NCI-H146 treated with DMSO at 0.1 percent for 48 hours (cell line): ENCODE results near the gene KRTAP4-2.
"Not testable (repeated sequence)": the region's sequence is repeated elsewhere in the genome, so short reads cannot be mapped to it uniquely, and the experiment has no call there.

Experiments used
- DNase-seq: peaks from one replicate; lab custom pipeline; 2025; ENCODE audit not compliant: unreplicated experiment; lab: John Stamatoyannopoulos, UW

KRTAP4-2 gene

DNA sequence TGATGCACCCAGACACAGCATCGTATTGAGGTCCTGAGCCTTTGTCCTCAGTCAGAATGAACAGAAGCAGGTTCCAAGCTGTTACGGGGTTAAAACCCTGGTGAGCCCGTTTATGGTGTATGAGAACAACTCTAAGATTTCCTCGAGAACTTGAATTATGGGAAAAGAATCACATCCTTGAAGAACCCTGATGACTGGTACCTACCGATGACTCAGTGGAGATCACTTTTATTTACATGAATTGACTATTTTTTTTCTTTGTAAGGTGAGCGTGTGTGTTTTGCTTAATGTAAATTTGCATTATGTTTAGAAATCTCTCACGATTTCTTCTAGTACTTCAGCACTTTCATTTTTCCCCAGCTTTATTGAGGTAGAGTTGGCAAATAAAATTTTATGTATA is 14.2 kb downstream of the KRTAP4-2 start:
- no peak for DNase-seq

DNA sequence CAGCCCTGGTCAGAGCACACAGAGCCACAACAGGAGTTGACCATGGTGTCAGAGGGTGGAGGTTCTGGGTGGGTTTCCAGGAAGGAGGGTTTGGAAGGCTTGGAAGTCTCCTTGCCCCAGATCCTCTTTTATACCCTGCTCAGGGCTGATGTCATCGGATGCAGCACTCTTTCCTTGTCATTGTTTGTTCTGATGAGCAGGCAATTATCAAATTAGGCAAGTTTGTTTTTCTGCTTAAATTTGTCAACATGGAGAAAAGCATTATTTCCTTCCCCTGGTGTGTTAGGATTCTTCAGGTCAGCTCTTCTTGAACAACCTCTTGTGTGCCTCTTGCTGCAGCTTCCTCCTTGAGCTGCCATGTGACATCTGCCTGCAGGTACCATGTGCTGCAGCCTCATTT is 17.4 kb downstream of the KRTAP4-2 start, which contains the start of gene KRTAP4-4:
KRTAP4-4 (minus strand) TSS at position 101 of the 400 bp plus-strand sequence; CDS start at position 44, 57 bp downstream.
- no peak for DNase-seq

DNA sequence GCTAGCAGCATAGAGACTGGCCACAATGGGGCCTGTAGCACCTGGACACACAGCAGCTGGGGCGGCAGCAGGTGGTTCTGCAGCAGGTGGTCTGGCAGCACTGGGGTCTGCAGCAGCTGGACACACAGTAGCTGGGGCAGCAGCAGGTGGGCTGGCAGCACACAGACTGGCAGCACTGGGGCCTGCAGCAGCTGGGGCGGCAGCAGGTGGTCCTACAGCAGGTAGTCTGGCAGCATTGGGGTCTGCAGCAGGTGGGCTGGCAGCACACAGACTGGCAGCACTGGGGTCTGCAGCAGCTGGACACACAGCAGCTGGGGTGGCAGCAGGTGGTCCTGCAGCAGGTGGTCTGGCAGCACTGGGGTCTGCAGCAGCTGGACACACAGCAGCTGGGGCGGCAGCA is 17.8 kb downstream of the KRTAP4-2 start:
- DNase-seq, result not testable (repeated sequence)

DNA sequence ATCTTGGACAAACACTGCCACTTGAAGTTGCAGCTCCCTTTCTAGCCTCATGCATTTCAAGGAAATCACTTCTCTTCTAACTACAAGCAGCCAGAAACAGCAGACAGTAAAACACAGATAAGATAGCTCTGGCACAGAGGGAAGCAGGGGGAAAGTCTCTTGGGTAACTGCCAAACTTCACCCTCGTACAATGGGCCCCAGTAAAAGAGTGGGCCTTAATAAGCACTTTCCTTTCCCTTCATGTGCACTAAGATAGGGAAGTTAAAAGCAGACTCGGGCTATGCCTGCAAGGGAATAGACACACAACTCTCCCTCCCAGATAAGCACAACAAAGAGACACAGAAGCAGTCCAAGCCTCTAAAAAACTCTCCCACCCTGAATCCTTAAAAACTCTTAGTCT is 24.2 kb downstream of the KRTAP4-2 start:
- no peak for DNase-seq

DNA sequence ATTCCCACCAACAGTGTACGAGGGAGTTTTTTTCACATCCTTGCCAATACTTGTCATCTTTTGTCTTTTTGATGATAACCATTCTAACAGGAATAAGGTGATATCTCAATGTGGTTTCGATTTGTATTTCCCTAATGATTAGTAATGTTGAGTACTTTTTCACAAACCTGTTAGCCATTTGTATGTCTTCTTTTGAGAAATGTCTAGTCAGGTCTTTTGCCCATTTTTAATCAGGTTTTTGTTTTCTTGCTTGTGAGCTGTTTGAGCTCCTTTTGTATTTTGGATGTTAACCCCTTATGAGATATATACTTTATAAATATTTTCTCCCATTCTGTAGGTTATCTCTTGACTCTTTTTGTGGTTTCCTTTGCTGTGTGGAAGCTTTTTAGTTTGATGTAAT is 26.5 kb downstream of the KRTAP4-2 start:
- DNase-seq, result no peak

DNA sequence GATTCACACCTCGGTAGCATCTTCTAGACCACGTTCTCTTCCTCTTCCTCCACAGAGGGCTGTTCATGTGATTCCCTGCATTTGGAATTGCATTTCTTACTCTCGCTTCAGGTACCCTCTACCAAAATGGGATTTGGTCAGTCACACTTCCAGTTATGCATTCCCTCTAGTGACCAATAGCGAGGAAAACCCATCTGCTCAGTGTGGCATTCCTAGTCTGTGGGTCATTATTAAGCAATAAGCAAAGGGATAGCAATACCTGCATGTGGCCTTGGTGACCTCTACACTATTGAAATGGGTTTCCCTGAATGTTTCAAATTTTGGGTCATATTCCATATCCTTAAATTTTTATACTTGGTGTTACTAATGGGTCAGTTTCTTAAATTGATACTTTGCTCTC is 28.0 kb downstream of the KRTAP4-2 start:
- no peak for DNase-seq

DNA sequence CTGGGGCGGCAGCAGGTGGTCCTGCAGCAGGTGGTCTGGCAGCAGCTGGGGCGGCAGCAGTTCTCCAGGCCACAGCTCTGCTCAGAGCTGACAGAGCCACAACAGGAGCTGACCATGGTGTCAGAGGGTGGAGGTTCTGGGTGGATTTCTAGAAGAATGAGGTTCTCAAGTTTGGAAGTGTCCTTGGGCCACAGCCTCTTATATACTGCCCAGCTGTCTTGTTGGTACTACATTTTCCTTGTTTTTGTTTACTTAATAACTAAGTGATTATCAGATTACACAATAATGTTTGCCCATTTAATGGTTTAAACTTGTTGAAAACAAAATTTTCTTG is 28.4 kb downstream of the KRTAP4-2 start, which contains the start of gene KRTAP4-5:
KRTAP4-5 (minus strand) TSS at position 174 of the 334 bp plus-strand sequence; CDS start at position 116, 58 bp downstream.
- no peak for DNase-seq

DNA sequence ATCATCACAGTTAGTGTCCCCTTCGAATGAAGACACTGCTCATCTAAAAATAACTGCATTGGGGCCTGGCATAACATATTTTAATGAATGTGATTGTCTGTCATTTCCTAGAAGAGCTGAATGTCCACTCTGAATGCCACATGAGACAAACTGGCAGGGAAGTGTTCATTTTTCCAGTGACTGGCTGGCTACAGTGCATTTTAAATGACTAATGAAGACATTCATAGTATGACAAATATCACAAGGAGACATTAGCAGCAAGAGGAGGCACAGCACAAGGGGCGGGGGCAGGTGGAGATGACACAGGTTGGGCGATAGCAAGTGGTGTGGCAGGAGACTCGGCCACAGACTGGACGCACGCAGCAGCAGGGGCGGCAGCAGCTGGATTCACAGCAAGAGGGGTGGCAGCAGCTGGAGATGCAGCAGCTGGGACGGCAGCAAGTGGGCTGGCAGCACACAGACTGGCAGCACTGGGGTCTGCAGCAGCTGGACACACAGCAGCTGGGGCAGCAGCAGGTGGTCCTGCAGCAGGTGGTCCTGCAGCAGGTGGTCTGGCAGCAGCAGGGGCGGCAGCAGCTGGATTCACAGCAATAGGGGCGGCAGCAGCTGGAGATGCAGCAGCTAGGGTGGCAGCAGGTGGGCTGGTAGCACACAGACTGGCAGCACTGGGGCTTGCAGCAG is 28.9 kb downstream of the KRTAP4-2 start:
- not testable (repeated sequence) for DNase-seq

DNA sequence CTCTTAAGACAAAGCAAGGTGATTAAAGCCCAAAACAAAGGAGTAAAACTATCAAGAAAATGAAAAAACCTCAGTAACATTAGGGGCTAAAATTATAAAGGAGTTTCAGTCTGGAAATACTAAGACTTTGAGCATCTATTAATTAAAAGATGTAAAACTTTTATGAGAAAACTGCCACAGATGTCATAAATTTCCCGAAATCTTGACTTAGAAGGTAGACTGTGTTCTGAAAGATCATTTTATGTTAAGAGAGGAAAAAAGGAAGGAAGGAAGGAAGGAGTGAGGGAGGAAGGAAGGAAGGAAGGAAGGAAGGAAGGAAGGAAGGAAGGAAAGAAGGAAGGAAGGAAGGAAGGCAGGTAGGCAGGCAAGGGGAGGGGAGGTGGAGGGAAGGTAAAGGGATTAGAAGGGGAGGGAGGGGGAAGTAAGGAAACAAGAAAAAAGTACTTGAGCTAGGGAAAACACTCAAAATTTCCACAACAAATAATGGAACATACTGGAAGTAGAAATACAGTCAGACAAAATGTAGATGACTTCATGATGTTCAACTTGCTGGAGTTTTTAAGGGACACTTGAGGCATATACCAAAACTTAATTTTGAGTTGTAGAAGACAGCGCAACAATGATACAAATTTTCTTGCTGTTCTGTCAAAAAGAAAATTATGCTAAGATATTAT is 30.4 kb downstream of the KRTAP4-2 start:
- DNase-seq, result no peak

DNA sequence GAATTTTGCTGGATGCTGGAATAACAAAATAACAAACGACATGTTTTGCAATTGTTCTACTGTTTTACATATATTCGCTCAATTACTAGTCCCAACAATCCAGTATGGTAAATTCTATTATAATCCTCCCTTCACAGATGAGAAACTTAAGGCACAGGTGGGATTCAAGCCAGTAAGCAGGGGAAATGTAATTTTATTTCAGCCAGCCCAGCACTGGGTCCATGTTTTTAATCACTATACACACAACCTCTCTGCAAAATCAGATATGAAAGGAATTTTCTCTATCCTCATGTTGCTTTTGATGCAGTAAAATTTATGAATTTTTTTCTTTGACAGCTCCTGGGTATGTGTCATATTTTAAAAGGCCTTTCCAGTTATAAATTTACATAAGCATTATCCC is 32.8 kb downstream of the KRTAP4-2 start:
- no peak for DNase-seq

DNA sequence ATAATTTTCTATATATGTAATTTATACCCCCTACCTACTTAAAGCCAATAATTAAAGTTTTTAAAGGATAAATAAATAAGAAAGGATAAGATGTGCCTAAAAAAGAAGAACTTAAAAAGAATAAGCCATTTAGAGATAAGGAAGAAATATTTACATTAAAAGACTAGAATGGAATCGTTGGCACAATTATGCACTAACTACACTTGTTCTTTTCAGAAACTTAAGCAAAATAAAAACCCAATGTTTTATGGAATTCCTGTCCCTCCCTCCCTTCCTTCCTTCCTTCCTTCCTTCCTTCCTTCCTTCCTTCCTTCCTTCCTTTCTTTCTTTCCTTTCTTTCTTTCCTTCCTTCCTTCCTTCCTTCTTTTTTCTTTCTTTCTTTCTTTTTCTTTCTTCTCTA is 33.2 kb downstream of the KRTAP4-2 start:
- DNase-seq, result no peak

DNA sequence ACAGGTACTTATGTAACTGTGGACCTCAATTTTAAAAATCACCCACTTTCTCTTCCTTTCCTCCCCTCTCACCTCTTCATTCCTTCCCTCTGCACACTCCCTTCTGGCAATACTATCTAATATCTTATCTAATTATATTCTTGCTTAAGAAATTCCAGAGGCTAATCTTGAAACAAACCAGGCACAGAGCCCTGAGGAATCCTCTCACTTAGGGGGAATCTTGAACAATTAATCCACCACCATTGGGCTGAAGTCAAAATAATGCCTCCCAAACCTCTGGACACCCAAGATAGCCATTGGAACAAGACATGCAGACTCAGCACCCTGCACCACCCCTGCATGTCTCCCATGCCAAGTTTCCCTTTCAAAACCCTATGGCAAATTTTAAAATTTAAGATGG is 36.7 kb downstream of the KRTAP4-2 start:
- DNase-seq, result no peak

DNA sequence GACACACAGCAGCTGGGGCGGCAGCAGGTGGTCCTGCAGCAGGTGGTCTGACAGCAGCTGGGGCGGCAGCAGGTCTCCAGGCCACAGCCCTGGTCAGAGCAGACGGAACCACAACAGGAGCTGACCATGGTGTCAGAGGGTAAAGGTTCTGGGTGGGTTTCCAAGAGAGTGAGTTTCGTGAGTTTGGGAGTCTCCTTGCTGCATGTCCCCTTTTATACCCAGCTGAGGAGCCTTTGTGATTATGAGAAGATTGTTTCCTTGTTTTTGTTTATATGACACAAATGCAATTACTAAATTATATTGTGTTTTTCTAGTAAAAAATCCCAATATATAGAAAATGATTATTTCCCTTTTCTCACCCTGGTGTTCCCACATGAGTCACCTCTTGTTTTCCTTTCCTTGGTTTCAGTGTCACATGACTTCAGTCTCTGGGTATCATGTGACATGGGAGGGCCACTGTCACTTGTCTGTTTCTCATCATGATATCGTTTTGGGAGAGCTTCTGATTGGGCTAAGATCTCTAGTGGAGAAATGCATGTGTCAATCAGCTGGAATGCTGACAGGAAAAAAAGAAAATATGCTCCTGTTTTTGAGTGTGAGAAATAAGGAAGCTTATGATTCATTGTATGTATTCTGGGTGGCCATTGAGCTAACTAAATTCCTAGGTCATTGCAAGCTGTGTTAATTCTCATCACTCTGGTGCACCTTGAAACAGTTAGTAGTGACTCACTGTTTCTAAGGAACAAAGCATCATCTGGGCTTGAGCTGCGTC is 37.5 kb downstream of the KRTAP4-2 start, which contains the start of gene KRTAP4-6:
KRTAP4-6 (minus strand) TSS at position 185 of the 772 bp plus-strand sequence; CDS start at position 128, 57 bp downstream.
- no peak for DNase-seq

DNA sequence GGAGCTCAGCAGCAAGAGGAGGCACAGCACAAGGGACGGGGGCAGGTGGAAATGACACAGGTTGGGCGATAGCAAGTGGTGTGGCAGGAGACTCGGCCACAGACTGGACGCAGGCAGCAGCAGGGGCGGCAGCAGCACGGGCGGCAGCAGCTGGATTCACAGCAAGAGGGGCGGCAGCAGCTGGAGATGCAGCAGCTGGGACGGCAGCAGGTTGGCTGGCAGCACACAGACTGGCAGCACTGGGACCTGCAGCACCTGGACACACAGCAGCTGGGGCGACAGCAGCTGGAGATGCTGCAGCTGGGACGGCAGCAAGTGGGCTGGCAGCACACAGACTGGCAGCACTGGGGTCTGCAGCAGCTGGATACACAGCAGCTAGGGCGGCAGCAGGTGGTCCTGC is 38.2 kb downstream of the KRTAP4-2 start:
- DNase-seq, result not testable (repeated sequence)

DNA sequence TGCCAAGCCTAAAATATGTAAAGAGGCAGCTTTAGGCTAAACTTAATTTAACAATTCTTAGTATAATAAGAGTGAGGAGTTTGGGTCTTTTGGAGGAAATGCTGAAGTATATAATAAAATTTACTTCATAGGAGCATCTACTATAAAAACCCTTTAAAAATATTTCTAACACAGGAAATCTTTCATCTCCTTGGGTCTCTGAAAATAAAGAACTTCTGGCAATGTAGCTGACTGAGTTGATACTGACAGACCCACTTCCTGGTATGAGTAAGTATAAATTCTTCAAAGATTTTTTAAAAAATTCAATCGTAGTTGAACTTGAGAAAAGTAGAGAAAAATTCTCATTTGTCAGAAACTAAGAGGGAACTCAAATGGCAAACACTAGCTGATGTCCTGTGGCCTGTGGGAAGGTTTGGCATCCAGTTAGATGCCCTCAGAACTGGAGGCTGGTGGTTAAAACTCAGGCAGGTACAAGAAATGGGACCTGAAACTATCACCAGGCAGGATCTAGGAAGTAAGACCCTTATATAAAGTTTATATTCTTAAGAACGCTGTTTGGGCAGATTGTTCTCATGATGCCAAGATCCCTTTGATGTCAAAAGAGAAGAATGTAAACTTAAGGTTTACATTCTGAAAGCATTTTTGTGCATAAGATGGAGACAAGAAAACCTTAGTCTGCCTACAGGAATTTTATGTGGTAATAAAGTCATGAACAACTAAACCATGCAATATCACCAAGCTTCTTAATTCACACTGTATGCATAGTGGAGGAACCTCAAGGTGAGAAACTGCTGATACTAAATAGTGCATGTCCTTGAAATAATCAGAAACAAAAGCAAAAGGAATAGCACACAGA is 43.9 kb downstream of the KRTAP4-2 start:
- no peak for DNase-seq

DNA sequence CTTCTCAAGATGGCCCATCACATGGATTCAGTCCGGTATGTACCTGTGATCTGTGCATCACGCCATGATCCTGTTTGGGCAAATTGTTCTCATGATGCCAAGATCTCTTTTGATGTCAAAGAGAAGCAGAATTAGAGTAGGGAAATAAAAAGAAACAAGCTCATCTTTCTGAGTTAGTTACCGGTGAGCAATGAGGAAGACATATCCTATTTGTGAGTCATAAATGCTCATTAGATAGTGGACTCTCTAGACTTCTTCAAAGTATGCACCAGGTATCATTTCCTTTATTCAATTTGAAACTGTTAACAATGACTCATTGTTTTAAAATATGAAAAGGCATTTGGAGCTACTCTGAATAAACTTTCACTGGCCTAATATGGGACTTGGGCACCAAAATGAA is 46.0 kb downstream of the KRTAP4-2 start:
- DNase-seq, result no peak
